H1 (cell line): ENCODE measurements around the gene AIG1. TPM values are rescaled to one million over a fixed set of nuclear protein-coding genes. Genes with fewer than 3 reads are reported as not detected.

Experiments used
- CTCF ChIA-PET: fragments of 300-600 bp; sonication (Branson Sonifier 250); formaldehyde crosslinking; loops from one replicate; lab custom pipeline; 2021; ENCODE audit not compliant: partially characterized antibody; lab: Charles Lee
- POLR2A ChIA-PET: fragments of 300-600 bp; sonication (Branson Sonifier 250); formaldehyde crosslinking; loops from one replicate; lab custom pipeline; 2021; ENCODE audit warnings: inconsistent platforms; ENCODE audit not compliant: partially characterized antibody; lab: Charles Lee
- DNase-seq, 2 experiments: peaks; one replicate each; pipeline versions ENCODE4 v3.0.0 to v3.0.0-alpha.2; 2010 to 2022; ENCODE audit warnings: low spot score in 2 of 2, low read depth in 1 of 2, mixed read lengths in 1 of 2
- FAIRE-seq: peaks from 2 replicates; lab custom pipeline; 2011; peaks lifted over from hg19 to GRCh38; lab: Jason Lieb, UNC
- H2AFZ ChIP-seq: 2 replicates; pipeline ENCODE4 v1.8.1; 2012; ENCODE audit warnings: low read length, inconsistent platforms
- H2AK5ac ChIP-seq: 2 replicates; pipeline ENCODE4 v1.6.1; 2013; ENCODE audit warnings: low read depth, low read length
- H2BK120ac ChIP-seq: replicated peaks from 2 replicates; pipeline ENCODE3; 2013; ENCODE audit warnings: low read depth, low read length, inconsistent platforms
- H2BK12ac ChIP-seq: 2 replicates; pipeline ENCODE4 v1.6.1; 2013; ENCODE audit warnings: low read depth, low read length
- H2BK15ac ChIP-seq: 2 replicates; pipeline ENCODE4 v1.6.1; 2013; ENCODE audit warnings: low read length
- H2BK20ac ChIP-seq: 2 replicates; pipeline ENCODE4 v1.6.1; 2013; ENCODE audit warnings: low read length
- H2BK5ac ChIP-seq: 2 replicates; pipeline ENCODE4 v1.6.1; 2013; ENCODE audit warnings: low read depth, low read length
- H3K14ac ChIP-seq: 2 replicates; pipeline ENCODE4 v1.6.1; 2013; ENCODE audit warnings: inconsistent platforms; ENCODE audit not compliant: insufficient read length
- H3K18ac ChIP-seq: 2 replicates; pipeline ENCODE4 v1.6.1; 2013; ENCODE audit warnings: low read length; ENCODE audit errors: extremely low read depth
- H3K23ac ChIP-seq: 2 replicates; pipeline ENCODE4 v1.6.1; 2013; ENCODE audit warnings: inconsistent platforms; ENCODE audit not compliant: insufficient read length
- H3K23me2 ChIP-seq: 2 replicates; pipeline ENCODE4 v1.6.1; 2013; ENCODE audit warnings: low read depth, low read length
- H3K27ac ChIP-seq: 2 replicates; pipeline ENCODE4 v1.6.1; 2011; ENCODE audit warnings: low read depth, low read length, inconsistent platforms
- H3K27me3 ChIP-seq, 4 experiments: replicated peaks in 1 of 4; 1 replicate in 1 of 4; 2 replicates in 3 of 4; pipeline versions ENCODE4 v1.6.1 to v1.8.1; 2011 to 2013; ENCODE audit warnings: low read length in 3 of 4, mild to moderate bottlenecking in 3 of 4, inconsistent platforms in 2 of 4, mixed read lengths in 2 of 4, moderate library complexity in 1 of 4; ENCODE audit not compliant: control insufficient read depth in 3 of 4, insufficient read depth in 3 of 4; ENCODE audit errors: extremely low read depth in 1 of 4
- H3K36me3 ChIP-seq, 4 experiments: 2 replicates each; pipeline versions ENCODE4 v1.6.1 to v1.8.1; 2011 to 2013; ENCODE audit warnings: mild to moderate bottlenecking in 4 of 4, low read length in 3 of 4, moderate library complexity in 2 of 4, control low read depth in 1 of 4, inconsistent platforms in 1 of 4; ENCODE audit not compliant: insufficient read depth in 4 of 4, control insufficient read depth in 2 of 4
- H3K4ac ChIP-seq: replicated peaks from 2 replicates; pipeline ENCODE3; 2013; ENCODE audit warnings: low read length, low read depth, mixed read lengths, inconsistent platforms; ENCODE audit not compliant: insufficient read length
- H3K4me1 ChIP-seq, 4 experiments: replicated peaks in 1 of 4; 1 replicate in 1 of 4; 2 replicates in 3 of 4; pipeline versions ENCODE4 v1.6.1 to v1.8.1; 2011 to 2013; ENCODE audit warnings: low read length in 3 of 4, inconsistent platforms in 2 of 4, mixed read lengths in 1 of 4; ENCODE audit not compliant: insufficient read depth in 4 of 4, control insufficient read depth in 3 of 4
- H3K4me2 ChIP-seq, 2 experiments: 2 replicates each; pipeline versions ENCODE4 v1.6.1 to v1.8.1; 2011 to 2013; ENCODE audit warnings: low read depth in 2 of 2, low read length in 2 of 2, control low read depth in 1 of 2, inconsistent platforms in 1 of 2, mild to moderate bottlenecking in 1 of 2; ENCODE audit not compliant: insufficient read depth in 1 of 2
- H3K4me3 ChIP-seq, 4 experiments: fragments of 200-600, 300-600 bp in 1 of 4; sonication (generic), shearing (Covaris generic), sonication (Bioruptor Twin) in 1 of 4; 2 replicates each; pipeline versions ENCODE4 v1.5.1 to v1.8.1; 2011 to 2016; ENCODE audit warnings: low read length in 4 of 4, low read depth in 3 of 4, control low read depth in 2 of 4, inconsistent platforms in 2 of 4, mild to moderate bottlenecking in 2 of 4, mixed read lengths in 1 of 4, moderate library complexity in 1 of 4; ENCODE audit not compliant: insufficient read depth in 2 of 4; ENCODE audit errors: extremely low read depth in 1 of 4
- H3K56ac ChIP-seq: replicated peaks from 2 replicates; pipeline ENCODE3; 2013; ENCODE audit warnings: low read depth, mild to moderate bottlenecking, mixed read lengths, low read length, inconsistent platforms; ENCODE audit not compliant: insufficient read length
- H3K79me1 ChIP-seq: 2 replicates; pipeline ENCODE4 v1.6.1; 2013; ENCODE audit warnings: low read depth, low read length, control low read depth
- H3K79me2 ChIP-seq, 2 experiments: 2 replicates each; pipeline versions ENCODE4 v1.6.1 to v1.8.1; 2012 to 2013; ENCODE audit warnings: low read length in 2 of 2, mild to moderate bottlenecking in 2 of 2, inconsistent platforms in 1 of 2; ENCODE audit not compliant: insufficient read depth in 2 of 2, control insufficient read depth in 1 of 2
- H3K9ac ChIP-seq, 4 experiments: replicated peaks in 1 of 4; 1 replicate in 1 of 4; 2 replicates in 3 of 4; pipeline versions ENCODE4 v1.6.1 to v1.8.1; 2011 to 2013; ENCODE audit warnings: low read depth in 3 of 4, low read length in 3 of 4, control low read depth in 2 of 4, mild to moderate bottlenecking in 2 of 4, moderate library complexity in 2 of 4, inconsistent platforms in 1 of 4; ENCODE audit errors: extremely low read depth in 1 of 4
- H3K9me3 ChIP-seq, 2 experiments: 2 replicates each; pipeline versions ENCODE4 v1.6.1 to v1.8.1; 2012 to 2013; ENCODE audit warnings: mild to moderate bottlenecking in 2 of 2, moderate library complexity in 2 of 2, control low read depth in 1 of 2, inconsistent platforms in 1 of 2, low read depth in 1 of 2, low read length in 1 of 2, mixed read lengths in 1 of 2; ENCODE audit not compliant: insufficient read depth in 2 of 2
- H4K20me1 ChIP-seq, 2 experiments: replicated peaks in 1 of 2; 2 replicates each; pipeline versions ENCODE3 to v1.8.1; 2011 to 2013; ENCODE audit warnings: inconsistent platforms in 2 of 2, low read length in 2 of 2, mild to moderate bottlenecking in 1 of 2; ENCODE audit not compliant: insufficient read depth in 2 of 2, control insufficient read depth in 1 of 2
- H4K5ac ChIP-seq: 2 replicates; pipeline ENCODE4 v1.6.1; 2013; ENCODE audit warnings: low read length, low read depth, mixed read lengths, inconsistent platforms; ENCODE audit not compliant: insufficient read length
- H4K8ac ChIP-seq: 2 replicates; pipeline ENCODE4 v1.8.0; 2013; ENCODE audit warnings: mild to moderate bottlenecking, moderate library complexity, low read length, inconsistent platforms; ENCODE audit not compliant: insufficient read depth; ENCODE audit errors: extremely low read depth
- H4K91ac ChIP-seq: replicated peaks from 2 replicates; pipeline ENCODE3; 2013; ENCODE audit warnings: low read length, mixed read lengths, inconsistent platforms; ENCODE audit not compliant: insufficient read length
- RAD21 ChIP-seq, 2 experiments: IDR thresholded peaks in 1 of 2; conservative IDR thresholded peaks in 1 of 2; 2 replicates each; pipeline ENCODE4 v1.6.1; 2011; ENCODE audit warnings: low read depth in 2 of 2, low read length in 2 of 2, improper control_type of control experiment in 1 of 2, inconsistent platforms in 1 of 2, mild to moderate bottlenecking in 1 of 2, moderate library complexity in 1 of 2
- polyA plus RNA-seq, 7 experiments: library from polyadenylated mRNA; depleted of rRNA in 3 of 7; stranded (reverse) in 5 of 7; unstranded in 2 of 7; fragments of >200 nt in 5 of 7; fragments of 200-250 nt in 2 of 7; gene quantifications; 1 replicate in 5 of 7; 2 replicates in 1 of 7; 4 replicates in 1 of 7; pipeline versions ENCODE4 v1.2.1 to v1.2.3, GENCODE V29; 2011 to 2013; ENCODE audit warnings: missing spikeins in 2 of 7, mixed read lengths in 2 of 7
- total RNA-seq: library from RNA; stranded (reverse); fragmentation: NEBNext Ultra II Directional; extraction: Animal tissue kit (Norgen Biotek cat#: 25700); gene quantifications from 2 replicates; pipeline ENCODE4 v1.2.1, GENCODE V29; 2021

AIG1 gene
- total and polyA plus RNA-seq, 2 of the 8 experiments (the other 6 are each of a cell fraction or from before 2014, with no cell fraction given), result 56.6 to 58.4 TPM

DNA sequence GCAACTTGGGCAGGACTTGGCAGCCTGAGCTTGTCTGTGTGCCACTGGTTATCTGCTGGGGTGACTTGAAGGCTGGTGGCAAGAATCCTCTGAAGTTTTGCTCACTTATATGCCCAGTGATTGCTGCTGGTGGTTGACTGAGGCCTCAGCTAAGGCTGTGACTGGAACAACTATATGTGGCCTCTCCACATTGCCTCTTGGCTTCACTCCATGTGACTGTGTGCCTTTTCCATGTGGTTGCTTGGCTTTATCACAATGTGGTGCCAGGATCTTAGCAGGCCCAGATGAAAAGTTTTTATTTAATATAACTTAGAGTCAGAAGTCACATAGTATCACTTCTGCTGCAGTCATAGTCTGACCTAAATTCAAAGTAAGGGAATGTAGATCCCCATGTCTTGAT lies 285.3 kb downstream of the AIG1 start:
- H4K20me1 ChIP-seq, result no peaks in the 10 kb centered on the region
- H2BK20ac ChIP-seq, result no peak overlapping the region
- no peak overlapping the region for H2AK5ac ChIP-seq
- ChIA-PET CTCF (interaction anchor here (0.7 to 1.3 kb wide), 4 partner anchors 9 to 498 kb away, joined by 3 to 6 read pairs (median 4); no protein-coding TSS in a partner anchor), POLR2A (no interaction called here)
- FAIRE-seq (no peak), DNase-seq (no peak)
- no peaks in the 10 kb centered on the region for H3K27me3 ChIP-seq
- H3K79me2 ChIP-seq, result no peaks in the 10 kb centered on the region
- no peak overlapping the region for H4K5ac ChIP-seq
- H3K23ac ChIP-seq, result no peak overlapping the region
- no peak overlapping the region for H3K56ac ChIP-seq
- H3K23me2 ChIP-seq, result no peaks in the 10 kb centered on the region
- H3K4me2 ChIP-seq, result no peak overlapping the region
- no peak overlapping the region for H3K18ac ChIP-seq
- H3K4me1 ChIP-seq, result no peaks in the 10 kb centered on the region
- H2BK15ac ChIP-seq, result no peak overlapping the region
- no peak overlapping the region for H2BK5ac ChIP-seq
- H3K9me3 ChIP-seq, result no peaks in the 10 kb centered on the region
- no peak overlapping the region for H4K91ac ChIP-seq
- no peak overlapping the region for H3K4ac ChIP-seq
- H3K9ac ChIP-seq, result no peak overlapping the region
- no peak overlapping the region for H3K27ac ChIP-seq
- H3K14ac ChIP-seq, result no peak overlapping the region
- H3K36me3 ChIP-seq, result no peaks in the 10 kb centered on the region
- H3K4me3 ChIP-seq, result no peak overlapping the region
- H3K79me1 ChIP-seq, result no peaks in the 10 kb centered on the region
- H2BK12ac ChIP-seq, result no peak overlapping the region
- no peak overlapping the region for H2BK120ac ChIP-seq
- H4K8ac ChIP-seq, result no peak overlapping the region
- H2AFZ ChIP-seq, result no peak overlapping the region
- TF ChIP-seq RAD21 (IDR thresholded peaks at IDR 0.05 in 1 of 2, conservative IDR thresholded peaks at IDR 0.05 in 1 of 2; ENCODE audit: low read depth in 2 of 2, low read length in 2 of 2), result no peak
